Endothelial cell of umbilical vein (primary cell): ENCODE results near the gene MROH2A. TPM values are rescaled to one million over a fixed set of nuclear protein-coding genes. Genes with fewer than 3 reads are reported as not detected.

Source experiments
- BruUV-seq: library from RNA; stranded (reverse); fragments of 400-500 nt; replicated peaks from 2 replicates; lab custom pipeline; 2021; lab: Mats Ljungman, UMichigan
- CTCF ChIA-PET: fragments of 300-600, 350-600 bp; sonication (Branson Sonifier 250); formaldehyde crosslinking; loops from one replicate; lab custom pipeline; 2021; ENCODE audit warnings: antibody characterized with exemption, inconsistent platforms; lab: Charles Lee
- POLR2A ChIA-PET: fragments of 300-600, 350-600 bp; sonication (Branson Sonifier 250); formaldehyde crosslinking; loops from one replicate; lab custom pipeline; 2021; ENCODE audit warnings: antibody characterized with exemption, inconsistent platforms; lab: Charles Lee
- DNase-seq: peaks from one replicate; pipeline ENCODE4 v3.0.0-alpha.2; 2011; ENCODE audit warnings: low read depth, low spot score
- FAIRE-seq: peaks from 2 replicates; lab custom pipeline; 2011; peaks lifted over from hg19 to GRCh38; lab: Jason Lieb, UNC
- H2AFZ ChIP-seq: 2 replicates; pipeline ENCODE4 v1.6.0; 2012; ENCODE audit warnings: low read depth, low read length, control low read depth, inconsistent platforms
- H3K27ac ChIP-seq: 2 replicates; pipeline ENCODE4 v1.5.1; 2011; ENCODE audit warnings: low read depth, mild to moderate bottlenecking, control low read depth, low read length, moderate library complexity; ENCODE audit not compliant: insufficient read depth
- H3K27me3 ChIP-seq, 2 experiments: 2 replicates each; pipeline versions ENCODE4 v1.6.0 to v1.6.1; 2011; ENCODE audit warnings: low read length in 2 of 2, mixed read lengths in 1 of 2; ENCODE audit not compliant: control insufficient read depth in 2 of 2, insufficient read depth in 2 of 2
- H3K36me3 ChIP-seq, 2 experiments: 2 replicates in 1 of 2; 3 replicates in 1 of 2; pipeline ENCODE4 v1.5.1; 2011; ENCODE audit warnings: low read length in 2 of 2, mild to moderate bottlenecking in 1 of 2, moderate library complexity in 1 of 2; ENCODE audit not compliant: control insufficient read depth in 2 of 2, insufficient read depth in 2 of 2; ENCODE audit errors: extremely low read depth in 1 of 2
- H3K4me1 ChIP-seq: 3 replicates; pipeline ENCODE4 v1.5.1; 2011; ENCODE audit warnings: mild to moderate bottlenecking, low read length; ENCODE audit not compliant: control insufficient read depth, insufficient read depth; ENCODE audit errors: extremely low read depth
- H3K4me2 ChIP-seq: 2 replicates; pipeline ENCODE4 v1.6.1; 2011; ENCODE audit warnings: low read length, control low read depth, mixed read lengths; ENCODE audit not compliant: insufficient read depth
- H3K4me3 ChIP-seq, 3 experiments: fragments of 200-600 bp in 1 of 3; sonication (generic), shearing (Covaris generic) in 1 of 3; replicated peaks in 1 of 3; 2 replicates each; pipeline ENCODE4 v1.5.1; 2011 to 2016; ENCODE audit warnings: control low read depth in 3 of 3, low read length in 3 of 3, mild to moderate bottlenecking in 2 of 3, inconsistent platforms in 1 of 3, low read depth in 1 of 3, moderate library complexity in 1 of 3; ENCODE audit not compliant: insufficient read depth in 1 of 3
- H3K79me2 ChIP-seq: 2 replicates; pipeline ENCODE4 v1.6.0; 2012; ENCODE audit warnings: low read length, inconsistent platforms; ENCODE audit not compliant: control insufficient read depth, insufficient read depth
- H3K9ac ChIP-seq: replicated peaks from 2 replicates; pipeline ENCODE3; 2011; ENCODE audit warnings: low read length, control low read depth; ENCODE audit not compliant: insufficient read depth; ENCODE audit errors: extremely low read depth
- H3K9me1 ChIP-seq: replicated peaks from 3 replicates; pipeline ENCODE4 v1.6.0; 2011; ENCODE audit warnings: mild to moderate bottlenecking, low read length; ENCODE audit not compliant: control insufficient read depth, insufficient read depth; ENCODE audit errors: extremely low read depth
- H3K9me3 ChIP-seq: replicated peaks from 2 replicates; pipeline ENCODE4 v1.5.1; 2012; ENCODE audit warnings: low read length, inconsistent platforms; ENCODE audit not compliant: control insufficient read depth, insufficient read depth
- H4K20me1 ChIP-seq: replicated peaks from 2 replicates; pipeline ENCODE3; 2011; ENCODE audit warnings: mild to moderate bottlenecking, low read length; ENCODE audit not compliant: control insufficient read depth, insufficient read depth; ENCODE audit errors: extremely low read depth
- CTCF ChIP-seq, 2 donors: IDR thresholded peaks; 1 replicate in 1 of 2; 2 replicates in 1 of 2; pipeline ENCODE4 v1.5.1; 2011; ENCODE audit warnings: low read length in 2 of 2, mild to moderate bottlenecking in 2 of 2, moderate library complexity in 2 of 2, control low read depth in 1 of 2, inconsistent platforms in 1 of 2, low read depth in 1 of 2; ENCODE audit not compliant: insufficient read depth in 1 of 2; ENCODE audit errors: extremely low read depth in 1 of 2
- EZH2 ChIP-seq: IDR thresholded peaks from 2 replicates; pipeline ENCODE4 v1.6.1; 2012; ENCODE audit warnings: borderline replicate concordance, low read depth, mild to moderate bottlenecking, moderate library complexity, low read length, inconsistent platforms; ENCODE audit not compliant: severe bottlenecking
- FOS ChIP-seq: IDR thresholded peaks from 2 replicates; pipeline ENCODE4 v1.6.1; 2011; ENCODE audit warnings: mild to moderate bottlenecking, low read length, moderate library complexity, borderline replicate concordance; ENCODE audit not compliant: insufficient read depth
- GATA2 ChIP-seq: IDR thresholded peaks from 2 replicates; pipeline ENCODE4 v1.7.0; 2011; ENCODE audit warnings: low read depth, mild to moderate bottlenecking, moderate library complexity, mixed read lengths, low read length; ENCODE audit not compliant: insufficient read length, insufficient read depth
- JUN ChIP-seq: IDR thresholded peaks from 2 replicates; pipeline ENCODE4 v1.6.1; 2011; ENCODE audit warnings: borderline replicate concordance, low read depth; ENCODE audit not compliant: insufficient read length, insufficient read depth
- MYC ChIP-seq: IDR thresholded peaks from one replicate; pipeline ENCODE4 v1.6.1; 2011; ENCODE audit warnings: mild to moderate bottlenecking, low read depth, low read length
- POLR2A ChIP-seq: IDR thresholded peaks from 2 replicates; pipeline ENCODE4 v1.6.1; 2012; ENCODE audit warnings: low read depth, mild to moderate bottlenecking, control low read depth, low read length
- POLR2AphosphoS5 ChIP-seq: IDR thresholded peaks from 2 replicates; pipeline ENCODE4 v1.6.1; 2012; ENCODE audit warnings: low read depth, mild to moderate bottlenecking, control low read depth, low read length, moderate library complexity; ENCODE audit not compliant: insufficient read depth
- dilution Hi-C: fragments of 300-500 bp; cut with MboI; formaldehyde crosslinking; loops from one replicate; pipeline ENCODE4 v1.15.0; 2019; ENCODE audit warnings: low sequenced_read_pairs; ENCODE audit not compliant: extremely low pct_ligation_motif_present
- intact Hi-C: fragments of 100-400 bp; cut with micrococcal nuclease; formaldehyde crosslinking; loops from one replicate; pipeline ENCODE4 v1.10.0; 2022
- polyA plus RNA-seq, 4 experiments: library from polyadenylated mRNA; depleted of rRNA in 3 of 4; stranded (reverse) in 3 of 4; unstranded in 1 of 4; fragments of >200 nt; gene quantifications; 2 replicates each; pipeline versions ENCODE4 v1.2.1 to v1.2.3, GENCODE V29; 2011 to 2012; ENCODE audit warnings: missing spikeins in 1 of 4
- total RNA-seq: library from RNA; stranded (reverse); gene quantifications from 2 replicates; pipeline ENCODE4 v1.2.3, GENCODE V29; 2021
- TF ChIP-seq, protein P1 (sequence below): IDR thresholded peaks from 2 replicates; pipeline ENCODE4 v1.6.1; 2011; ENCODE audit not compliant: insufficient read depth, insufficient read length

Gene MROH2A
- total and polyA plus RNA-seq, 2 donors (not counting 3 experiments of a cell fraction or from before 2014, with no cell fraction given), result not detected

DNA sequence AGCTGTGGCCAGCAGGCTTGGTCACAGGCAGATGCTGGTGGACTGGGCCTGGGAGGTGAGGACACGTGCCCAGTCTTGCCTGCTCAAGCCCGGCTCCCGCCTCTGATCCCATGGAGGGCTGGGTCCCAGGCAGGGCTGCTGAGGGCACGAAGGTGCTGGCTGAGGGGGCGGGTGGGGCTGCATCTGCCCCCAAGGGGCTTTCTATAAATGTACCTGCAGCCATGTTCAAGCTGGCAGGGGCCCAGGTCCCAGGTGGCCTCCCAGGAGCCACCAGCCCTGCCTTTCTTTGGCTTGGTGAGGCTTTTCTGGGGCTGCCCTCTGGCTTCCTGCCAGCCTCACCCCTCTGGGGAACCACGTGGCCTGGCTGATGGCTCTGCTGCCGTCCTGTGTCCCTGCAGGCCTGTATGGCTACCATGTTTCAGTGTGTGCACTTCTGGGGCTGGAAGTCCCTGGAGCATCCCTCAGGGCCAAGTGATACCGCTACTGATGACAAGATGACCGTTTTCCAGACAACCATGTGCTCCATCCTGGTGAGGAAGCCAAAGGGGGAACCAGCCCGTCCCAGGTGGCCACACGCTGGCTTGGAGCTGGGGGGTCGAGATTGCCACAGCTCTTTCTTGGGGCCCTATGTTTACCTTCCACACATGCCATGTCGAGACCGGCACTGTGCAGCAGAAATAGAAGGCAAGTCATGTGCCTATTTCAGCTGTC is 53.0 kb downstream of the MROH2A start:
- dilution Hi-C loops, result no loop called here
- H3K9ac ChIP-seq, result no peak overlapping the region
- no peaks in the 10 kb centered on the region for H3K4me1 ChIP-seq
- no peak for FAIRE-seq
- ChIA-PET CTCF (interaction anchor here (4.0 kb wide), 1 partner anchor 383 kb away, joined by 54 read pairs; no protein-coding TSS in a partner anchor), POLR2A (no interaction called here)
- no TSS peak for BruUV-seq
- H3K9me3 ChIP-seq, result no peaks in the 10 kb centered on the region
- H3K79me2 ChIP-seq, result peaks cover 9% of the 10 kb centered on the region
- no peak for DNase-seq
- no peaks in the 10 kb centered on the region for H3K27me3 ChIP-seq
- intact Hi-C loops, result loop anchor here (10.0 kb wide), 1 partner anchor 546 kb away; no protein-coding TSS in a partner anchor
- peaks cover 0 to 6% of the 10 kb centered on the region in 2 experiments for H3K36me3 ChIP-seq
- no peaks in the 10 kb centered on the region for H4K20me1 ChIP-seq
- no peaks in the 10 kb centered on the region for H3K9me1 ChIP-seq
- no peak overlapping the region for H3K27ac ChIP-seq
- TF ChIP-seq FOS (no peak), GATA2 (no peak), CTCF (IDR thresholded peaks at IDR 0.05; ENCODE audit: extremely low read depth in 1 of 2, insufficient read depth in 1 of 2, low read depth in 1 of 2, low read length in 2 of 2) (no peak), JUN (no peak), POLR2A (no peak), POLR2AphosphoS5 (no peak), MYC (no peak), EZH2 (no peak)
- TF ChIP-seq, protein P1, sequence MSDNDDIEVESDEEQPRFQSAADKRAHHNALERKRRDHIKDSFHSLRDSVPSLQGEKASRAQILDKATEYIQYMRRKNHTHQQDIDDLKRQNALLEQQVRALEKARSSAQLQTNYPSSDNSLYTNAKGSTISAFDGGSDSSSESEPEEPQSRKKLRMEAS, result no peak
- H3K4me3 ChIP-seq, result no peak overlapping the region
- no peak overlapping the region for H3K4me2 ChIP-seq
- no peak overlapping the region for H2AFZ ChIP-seq
